SK-N-SH treated with all-trans-retinoic acid at 6 μM for 48 hours (cell line): ENCODE results near the gene CHMP6.

Experiments used
- ATAC-seq: fragments of 200-7000 bp; cut with Tn5 transposase; 3 replicates; pipeline ENCODE4 v1.9.1; 2020; ENCODE audit warnings: mild to moderate bottlenecking, moderate library complexity
- ARNTL ChIP-seq: fragments of 450-650 bp; formaldehyde crosslinking; IDR thresholded peaks from 2 replicates; pipeline ENCODE4 v1.5.0; 2020; ENCODE audit warnings: low read depth, mild to moderate bottlenecking, moderate library complexity, borderline replicate concordance
- BACH2 ChIP-seq: fragments of 250-450 bp; sonication (Bioruptor Pico); IDR thresholded peaks from 2 replicates; pipeline ENCODE4 v1.9.0; 2021; ENCODE audit warnings: mild to moderate bottlenecking, borderline replicate concordance
- CSDC2 ChIP-seq: fragments of 250-450 bp; sonication (Bioruptor Pico); IDR thresholded peaks from 2 replicates; pipeline ENCODE4 v1.5.0; 2020; ENCODE audit warnings: mild to moderate bottlenecking, moderate library complexity
- CSRNP3 ChIP-seq: fragments of 250-450 bp; sonication (Bioruptor Pico); IDR thresholded peaks from 2 replicates; pipeline ENCODE4 v1.5.1; 2021; ENCODE audit warnings: mild to moderate bottlenecking, moderate library complexity
- ESRRG ChIP-seq: fragments of 250-450 bp; sonication (Bioruptor Pico); IDR thresholded peaks from 2 replicates; pipeline ENCODE4 v1.6.1; 2021; ENCODE audit warnings: mild to moderate bottlenecking
- GLIS3 ChIP-seq: fragments of 250-450 bp; sonication (Bioruptor Pico); IDR thresholded peaks from 2 replicates; pipeline ENCODE4 v1.5.0; 2020; ENCODE audit warnings: mild to moderate bottlenecking, moderate library complexity
- ISL1 ChIP-seq: fragments of 250-450 bp; sonication (Bioruptor Pico); IDR thresholded peaks from 2 replicates; pipeline ENCODE4 v2.1.2; 2022; ENCODE audit warnings: mild to moderate bottlenecking, moderate library complexity
- PATZ1 ChIP-seq: fragments of 250-450 bp; sonication (Bioruptor Pico); IDR thresholded peaks from 2 replicates; pipeline ENCODE4 v1.8.0; 2020; ENCODE audit warnings: mild to moderate bottlenecking, moderate library complexity, borderline replicate concordance
- POU6F1 ChIP-seq: fragments of 250-450 bp; sonication (Bioruptor Pico); IDR thresholded peaks from 2 replicates; pipeline ENCODE4 v1.8.0; 2021; ENCODE audit warnings: low read depth, mild to moderate bottlenecking, moderate library complexity, borderline replicate concordance
- PPARA ChIP-seq: fragments of 250-450 bp; sonication (Bioruptor Pico); IDR thresholded peaks from 2 replicates; pipeline ENCODE4 v1.5.0; 2020; ENCODE audit warnings: mild to moderate bottlenecking, borderline replicate concordance
- RARB ChIP-seq: fragments of 250-450 bp; sonication (Bioruptor Pico); IDR thresholded peaks from 2 replicates; pipeline ENCODE4 v1.8.0; 2021; ENCODE audit warnings: mild to moderate bottlenecking, moderate library complexity
- SNAI2 ChIP-seq: fragments of 250-450 bp; sonication (Bioruptor Pico); IDR thresholded peaks from 2 replicates; pipeline ENCODE4 v1.5.0; 2020; ENCODE audit warnings: mild to moderate bottlenecking, moderate library complexity
- TOX ChIP-seq: fragments of 250-450 bp; sonication (Bioruptor Pico); IDR thresholded peaks from 2 replicates; pipeline ENCODE4 v1.8.0; 2021; ENCODE audit warnings: mild to moderate bottlenecking, moderate library complexity, borderline replicate concordance
- TSHZ2 ChIP-seq: fragments of 250-450 bp; sonication (Bioruptor Pico); IDR thresholded peaks from 2 replicates; pipeline ENCODE4 v1.5.0; 2020; ENCODE audit warnings: mild to moderate bottlenecking, moderate library complexity
- ZC3H10 ChIP-seq: fragments of 250-450 bp; sonication (Bioruptor Pico); IDR thresholded peaks from 2 replicates; pipeline ENCODE4 v1.5.1; 2021; ENCODE audit warnings: mild to moderate bottlenecking, moderate library complexity
- ZFP3 ChIP-seq: fragments of 250-450 bp; sonication (Bioruptor Pico); IDR thresholded peaks from 2 replicates; pipeline ENCODE4 v1.5.0; 2020; ENCODE audit warnings: mild to moderate bottlenecking, moderate library complexity
- ZNF565 ChIP-seq: fragments of 450-650 bp; formaldehyde crosslinking; conservative IDR thresholded peaks from 2 replicates; pipeline ENCODE4 v1.5.0; 2020; ENCODE audit warnings: low read depth, mild to moderate bottlenecking, moderate library complexity
- ZNF70 ChIP-seq: fragments of 450-650 bp; formaldehyde crosslinking; IDR thresholded peaks from 2 replicates; pipeline ENCODE4 v1.5.0; 2020; ENCODE audit warnings: mild to moderate bottlenecking, moderate library complexity
- ZNF8 ChIP-seq: fragments of 450-650 bp; formaldehyde crosslinking; IDR thresholded peaks from 2 replicates; pipeline ENCODE4 v1.5.0; 2020; ENCODE audit warnings: mild to moderate bottlenecking, moderate library complexity

The CHMP6 gene

GRCh38 chr17:81002013-81002384 is 10.4 kb downstream of the CHMP6 start:
- no peak for TF ChIP-seq POU6F1 (CRISPR knock-in tag)
- TF ChIP-seq ESRRG (CRISPR knock-in tag), result no peak
- no peak for TF ChIP-seq BACH2 (CRISPR knock-in tag)
- no peak for TF ChIP-seq ZNF8 (CRISPR knock-in tag)
- TF ChIP-seq ZFP3, result no peak
- TF ChIP-seq PATZ1, result no peak
- TF ChIP-seq ZNF565 (CRISPR knock-in tag), result no peak
- no peak for TF ChIP-seq ARNTL
- TF ChIP-seq CSRNP3 (CRISPR knock-in tag), result no peak
- TF ChIP-seq GLIS3 (CRISPR knock-in tag), result no peak
- no peak for TF ChIP-seq PPARA (CRISPR knock-in tag)
- TF ChIP-seq TOX (CRISPR knock-in tag), result no peak
- no peak for TF ChIP-seq SNAI2 (CRISPR knock-in tag)
- ATAC-seq, result peak; percentile 5

GRCh38 chr17:81002409-81003361 is 11.0 kb downstream of the CHMP6 start:
- peak; percentile 48 for ATAC-seq

GRCh38 chr17:81003711-81004475 is 12.3 kb downstream of the CHMP6 start:
- TF ChIP-seq TOX (CRISPR knock-in tag) (no peak), CSDC2 (no peak), ESRRG (CRISPR knock-in tag) (no peak), PATZ1 (no peak)
- TF ChIP-seq, all 23 proteins: peak for 0

More at GRCh38 chr17:81002409-81003361, 11.0 kb downstream of the CHMP6 start:
- TF ChIP-seq ISL1 (CRISPR knock-in tag) (no peak), ZNF70 (peak; percentile 63; the same call in 1 of the 2 replicates)

GRCh38 chr17:81006891-81007290 is 15.2 kb downstream of the CHMP6 start:
- ATAC-seq, result no peak
- no peak for TF ChIP-seq POU6F1 (CRISPR knock-in tag)
- TF ChIP-seq ZNF565 (CRISPR knock-in tag), result no peak
- TF ChIP-seq CSDC2, result no peak
- TF ChIP-seq ZNF70, result no peak
- no peak for TF ChIP-seq CSRNP3 (CRISPR knock-in tag)
- no peak for TF ChIP-seq ESRRG (CRISPR knock-in tag)
- TF ChIP-seq TSHZ2 (CRISPR knock-in tag), result no peak
- TF ChIP-seq ZC3H10, result no peak
- no peak for TF ChIP-seq RARB

More at GRCh38 chr17:81003711-81004475, 12.3 kb downstream of the CHMP6 start:
- peak; percentile 5 for ATAC-seq
